NCI-H446 (cell line): Measurements from ENCODE around the gene SLC15A5.
A peak's percentile ranks its signal among the peaks of the same experiment; 100 is the strongest.

ENCODE experiments used
- DNase-seq, 2 experiments: peaks; one replicate each; lab custom pipeline; 2025; lab: John Stamatoyannopoulos, UW

SLC15A5 gene

GRCh38 chr12:16261944-16262475, 15.5 kb downstream of the SLC15A5 start:
- no peak for DNase-seq

GRCh38 chr12:16260206-16260605, 17.3 kb downstream of the SLC15A5 start:
- DNase-seq = no peak

GRCh38 chr12:16258963-16259362, 18.5 kb downstream of the SLC15A5 start:
- DNase-seq = no peak

GRCh38 chr12:16246264-16246663, 31.2 kb downstream of the SLC15A5 start:
- DNase-seq = no peak

- DNase-seq = no peak
These were observed 32.3 kb downstream of the SLC15A5 start for GRCh38 chr12:16245209-16245608.

- no peak for DNase-seq
These were observed 33.7 kb downstream of the SLC15A5 start for GRCh38 chr12:16243487-16244412.

GRCh38 chr12:16241346-16241745, 36.1 kb downstream of the SLC15A5 start:
- DNase-seq = no peak

- no peak for DNase-seq
These were observed 38.8 kb downstream of the SLC15A5 start for GRCh38 chr12:16238661-16239060.

GRCh38 chr12:16229676-16230075, 47.8 kb downstream of the SLC15A5 start:
- DNase-seq = no peak

GRCh38 chr12:16228067-16228466, 49.4 kb downstream of the SLC15A5 start:
- DNase-seq = no peak

- DNase-seq = no peak
These were observed 51.8 kb downstream of the SLC15A5 start for GRCh38 chr12:16225692-16226091.

GRCh38 chr12:16224196-16224595, 53.3 kb downstream of the SLC15A5 start:
- no peak for DNase-seq

GRCh38 chr12:16221776-16222175, 55.7 kb downstream of the SLC15A5 start:
- DNase-seq = no peak

- DNase-seq = no peak
These were observed 57.4 kb downstream of the SLC15A5 start for GRCh38 chr12:16220120-16220519.

- DNase-seq = no peak
These were observed 58.3 kb downstream of the SLC15A5 start for GRCh38 chr12:16218934-16219751.

- no peak for DNase-seq
These were observed 59.3 kb downstream of the SLC15A5 start for GRCh38 chr12:16218234-16218633.

GRCh38 chr12:16211731-16212130, 65.8 kb downstream of the SLC15A5 start:
- DNase-seq = no peak

- DNase-seq = no peak
These were observed 78.6 kb downstream of the SLC15A5 start for GRCh38 chr12:16198884-16199283.

GRCh38 chr12:16197600-16197999, 79.9 kb downstream of the SLC15A5 start:
- no peak for DNase-seq

- peak in 1 of 2 experiments; percentile 24 for DNase-seq
These were observed 87.6 kb downstream of the SLC15A5 start for GRCh38 chr12:16189849-16190248.

GRCh38 chr12:16187660-16188059, 89.8 kb downstream of the SLC15A5 start:
- no peak for DNase-seq

GRCh38 chr12:16184681-16185080, 92.8 kb downstream of the SLC15A5 start:
- DNase-seq = no peak

- no peak for DNase-seq
These were observed 93.9 kb downstream of the SLC15A5 start for GRCh38 chr12:16183541-16183940.
